Measurements from ENCODE around the gene TOLLIP. TPM values are rescaled to one million over a fixed set of nuclear protein-coding genes. Genes with fewer than 3 reads are reported as not detected.

The TOLLIP gene
- total and polyA plus RNA-seq, 2 of the 4 experiments (the other 2 are of a cell fraction): 19.7 to 42.9 TPM

DNA sequence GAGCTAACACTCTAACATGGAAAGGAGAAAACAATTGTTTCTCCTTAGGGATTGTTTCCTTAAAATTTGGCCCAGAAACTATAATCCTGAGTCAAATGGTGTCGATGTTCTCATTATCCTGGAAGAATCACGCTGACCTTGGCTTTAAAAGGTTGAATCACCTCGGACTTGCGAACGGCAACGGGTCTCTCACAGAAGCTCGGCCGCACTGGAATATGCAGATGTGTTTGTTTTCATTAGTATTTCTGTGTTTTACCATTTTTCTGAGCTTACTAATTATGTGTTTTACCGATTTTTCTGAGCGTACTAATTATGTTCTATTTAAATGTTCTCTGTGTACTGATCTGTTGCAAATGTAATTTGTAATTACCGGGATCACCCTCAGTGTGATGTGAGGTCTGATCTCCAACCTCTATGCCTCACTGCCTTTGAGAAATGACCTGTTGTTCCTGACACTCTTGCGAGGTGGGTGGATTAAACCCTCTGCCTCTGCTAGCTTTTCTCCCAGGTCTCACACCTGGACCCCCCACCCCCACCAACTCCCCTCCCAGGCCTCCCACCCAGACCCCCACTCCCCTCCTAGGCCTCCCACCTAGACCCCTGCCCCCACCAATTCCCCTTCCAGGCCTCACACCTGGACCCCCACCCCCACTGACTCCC is 42.0 kb upstream of the TOLLIP start:
- CTCF ChIA-PET: no interaction called here
- no peak for TF ChIP-seq CHD1 (IDR thresholded peaks at IDR 0.05; ENCODE audit: low read depth, low read length)
- TF ChIP-seq CEBPB (IDR thresholded peaks at IDR 0.05; ENCODE audit: low read depth, low read length): no peak
- no peak for TF ChIP-seq MAFK (IDR thresholded peaks at IDR 0.05; ENCODE audit: low read depth, low read length)
- TF ChIP-seq BHLHE40 (IDR thresholded peaks at IDR 0.05; ENCODE audit: low read depth, low read length): no peak
- TF ChIP-seq, protein P1, sequence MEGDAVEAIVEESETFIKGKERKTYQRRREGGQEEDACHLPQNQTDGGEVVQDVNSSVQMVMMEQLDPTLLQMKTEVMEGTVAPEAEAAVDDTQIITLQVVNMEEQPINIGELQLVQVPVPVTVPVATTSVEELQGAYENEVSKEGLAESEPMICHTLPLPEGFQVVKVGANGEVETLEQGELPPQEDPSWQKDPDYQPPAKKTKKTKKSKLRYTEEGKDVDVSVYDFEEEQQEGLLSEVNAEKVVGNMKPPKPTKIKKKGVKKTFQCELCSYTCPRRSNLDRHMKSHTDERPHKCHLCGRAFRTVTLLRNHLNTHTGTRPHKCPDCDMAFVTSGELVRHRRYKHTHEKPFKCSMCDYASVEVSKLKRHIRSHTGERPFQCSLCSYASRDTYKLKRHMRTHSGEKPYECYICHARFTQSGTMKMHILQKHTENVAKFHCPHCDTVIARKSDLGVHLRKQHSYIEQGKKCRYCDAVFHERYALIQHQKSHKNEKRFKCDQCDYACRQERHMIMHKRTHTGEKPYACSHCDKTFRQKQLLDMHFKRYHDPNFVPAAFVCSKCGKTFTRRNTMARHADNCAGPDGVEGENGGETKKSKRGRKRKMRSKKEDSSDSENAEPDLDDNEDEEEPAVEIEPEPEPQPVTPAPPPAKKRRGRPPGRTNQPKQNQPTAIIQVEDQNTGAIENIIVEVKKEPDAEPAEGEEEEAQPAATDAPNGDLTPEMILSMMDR (conservative IDR thresholded peaks at IDR 0.05; ENCODE audit: low read depth, low read length): no peak
- no peak for TF ChIP-seq MAZ (IDR thresholded peaks at IDR 0.05; ENCODE audit: borderline replicate concordance, low read depth, low read length)
- TF ChIP-seq RCOR1 (IDR thresholded peaks at IDR 0.05; ENCODE audit: insufficient replicate concordance, low read length): no peak
- no peak for TF ChIP-seq FOS (IDR thresholded peaks at IDR 0.05; ENCODE audit: low read depth, low read length)
- no peak for TF ChIP-seq USF2 (IDR thresholded peaks at IDR 0.05; ENCODE audit: low read depth, low read length)
- TF ChIP-seq SMC3 (IDR thresholded peaks at IDR 0.05; ENCODE audit: low read depth, low read length): no peak
- TF ChIP-seq RFX5 (IDR thresholded peaks at IDR 0.05; ENCODE audit: low read depth, low read length): no peak
- no peak for TF ChIP-seq RAD21 (IDR thresholded peaks at IDR 0.05; ENCODE audit: low read length)
- no peak for TF ChIP-seq MXI1 (IDR thresholded peaks at IDR 0.05; ENCODE audit: borderline replicate concordance, low read depth, low read length)
- TF ChIP-seq POLR2A (IDR thresholded peaks at IDR 0.05; ENCODE audit: low read depth, low read length): no peak
- no peak for TF ChIP-seq NFE2L2 (IDR thresholded peaks at IDR 0.05; ENCODE audit: low read depth, low read length)
- TF ChIP-seq ELK1 (IDR thresholded peaks at IDR 0.05; ENCODE audit: borderline replicate concordance, low read depth, low read length): no peak
- Histone ChIP-seq H4K91ac (ENCODE audit: insufficient read depth, low read depth, low read length) (no peak overlapping the region), H2BK15ac (ENCODE audit: low read depth, low read length) (no peak overlapping the region), H3K27me3 (ENCODE audit: control insufficient read depth, insufficient read depth, low read length) (peaks cover 42% of the 10 kb centered on the region), H3K27ac (ENCODE audit: insufficient read depth, low read length) (no peak overlapping the region), H3K9ac (ENCODE audit: low read depth, low read length) (no peak overlapping the region), H3K79me1 (ENCODE audit: low read depth in 1 of 2, low read length in 2 of 2) (no peaks in the 10 kb centered on the region), H2AK5ac (ENCODE audit: low read depth, low read length) (no peak overlapping the region), H3K9me1 (ENCODE audit: insufficient read depth, low read length) (no peaks in the 10 kb centered on the region), H4K20me1 (ENCODE audit: insufficient read depth, low read length) (no peaks in the 10 kb centered on the region), H2AFZ (replicated peaks; ENCODE audit: low read length, poor library complexity) (no peak overlapping the region), H3K56ac (ENCODE audit: extremely low read depth, insufficient read depth, low read length) (no peak overlapping the region), H2BK120ac (ENCODE audit: low read depth, low read length) (no peak overlapping the region), H3K23ac (ENCODE audit: low read depth, low read length) (no peak overlapping the region), H4K8ac (ENCODE audit: low read depth in 2 of 2, low read length in 2 of 2) (no peak overlapping the region), H3K4me3 (ENCODE audit: insufficient read depth, low read depth, low read length) (no peak overlapping the region), H4K5ac (ENCODE audit: low read depth, low read length) (no peak overlapping the region), H3K4ac (ENCODE audit: low read depth, low read length) (no peak overlapping the region), H3K4me1 (ENCODE audit: control insufficient read depth, insufficient read depth, low read length) (no peaks in the 10 kb centered on the region), H3K14ac (replicated peaks; ENCODE audit: low read depth, low read length) (no peak overlapping the region), H3K36me3 (ENCODE audit: control insufficient read depth, insufficient read depth, low read length) (no peaks in the 10 kb centered on the region), H2AK9ac (replicated peaks; ENCODE audit: low read depth, low read length, poor library complexity) (no peak overlapping the region), H2BK5ac (ENCODE audit: low read depth, low read length, poor library complexity, severe bottlenecking) (no peak overlapping the region), H3K18ac (ENCODE audit: low read depth, low read length) (no peak overlapping the region), H3K4me2 (ENCODE audit: low read depth, low read length) (no peak overlapping the region), H3K9me3 (ENCODE audit: control insufficient read depth, insufficient read depth, low read length) (no peaks in the 10 kb centered on the region), H2BK20ac (ENCODE audit: low read depth, low read length) (no peak overlapping the region)
- in situ Hi-C loops (cut with MboI; ENCODE audit: low sequenced_read_pairs) (no loop called here), intact Hi-C loops (cut with micrococcal nuclease) (no loop called here), dilution Hi-C loops (cut with HindIII; ENCODE audit: low sequenced_read_pairs, unreplicated experiment) (no loop called here)
- WGBS, 2 experiments (ENCODE audit: extremely low coverage in 2 of 2, insufficient read length in 1 of 2): 90% methylated on average over 2 of the region's 12 CpGs; no CpG with 5 or more reads in 1 of the 2 experiments
- ATAC-seq (ENCODE audit: low read depth) (no peak), DNase-seq (no peak)
- BruUV-seq (replicated peaks): no TSS peak
- POLR2A ChIA-PET (ENCODE audit: unreplicated experiment): no interaction called here

All from IMR-90 (cell line).